SKM-1 treated with dmso at 0.1 percent for 144 hours (cell line): ENCODE results near the gene FATE1.
A peak's percentile ranks its signal among the peaks of the same experiment; 100 is the strongest.

ENCODE experiments used
- DNase-seq: peaks from one replicate; lab custom pipeline; 2025; ENCODE audit not compliant: unreplicated experiment; lab: John Stamatoyannopoulos, UW

The FATE1 gene

GRCh38 chrX:151703487-151703886 lies 12.3 kb upstream of the FATE1 start:
- DNase-seq, result no peak

- no peak for DNase-seq
These were observed 11.7 kb upstream of the FATE1 start for GRCh38 chrX:151704041-151704663.

- no peak for DNase-seq
These were observed 7.0 kb upstream of the FATE1 start for GRCh38 chrX:151708821-151709220.

GRCh38 chrX:151710457-151710856 lies 5.4 kb upstream of the FATE1 start:
- no peak for DNase-seq

- DNase-seq, result no peak
These were observed 4.7 kb upstream of the FATE1 start for GRCh38 chrX:151711154-151711553.

- DNase-seq, result no peak
These were observed 4.0 kb upstream of the FATE1 start for GRCh38 chrX:151711787-151712186.

GRCh38 chrX:151712253-151712652 lies 3.6 kb upstream of the FATE1 start:
- DNase-seq, result no peak

- DNase-seq, result no peak
These were observed 2.0 kb upstream of the FATE1 start for GRCh38 chrX:151713849-151714248.

GRCh38 chrX:151714362-151714761 lies 1.5 kb upstream of the FATE1 start:
- no peak for DNase-seq

- DNase-seq, result no peak
These were observed 6.5 kb downstream of the FATE1 start for GRCh38 chrX:151722241-151722846.

- DNase-seq, result peak; percentile 23
These were observed 7.4 kb downstream of the FATE1 start for GRCh38 chrX:151723156-151723760.

- no peak for DNase-seq
These were observed 8.9 kb downstream of the FATE1 start for GRCh38 chrX:151724563-151725337.

- DNase-seq, result no peak
These were observed 9.4 kb downstream of the FATE1 start for GRCh38 chrX:151725338-151725614.

- DNase-seq, result no peak
These were observed 10.9 kb downstream of the FATE1 start for GRCh38 chrX:151726751-151727150.

- DNase-seq, result no peak
These were observed 11.5 kb downstream of the FATE1 start for GRCh38 chrX:151727346-151727745.

- DNase-seq, result no peak
These were observed 13.4 kb downstream of the FATE1 start for GRCh38 chrX:151729056-151729725.

GRCh38 chrX:151734446-151734845 lies 18.6 kb downstream of the FATE1 start, which contains the start of gene CNGA2:
CNGA2 (plus strand) TSS chrX:151734746; CDS start chrX:151738484, 3,738 bp downstream.
- no peak for DNase-seq

- no peak for DNase-seq
These were observed 19.4 kb downstream of the FATE1 start for GRCh38 chrX:151735219-151735618.

GRCh38 chrX:151736685-151737084 lies 20.9 kb downstream of the FATE1 start:
- DNase-seq, result no peak

GRCh38 chrX:151737494-151737893 lies 21.7 kb downstream of the FATE1 start:
- DNase-seq, result no peak

GRCh38 chrX:151738751-151739150 lies 22.9 kb downstream of the FATE1 start:
- no peak for DNase-seq
